GM10266 (cell line): Measurements from ENCODE around the gene NPBWR2.
"Not testable (repeated sequence)": the region's sequence is repeated elsewhere in the genome, so short reads cannot be mapped to it uniquely, and the experiment has no call there.

ENCODE experiments used
- DNase-seq: peaks from one replicate; pipeline ENCODE4 v3.0.0; 2012; ENCODE audit errors: extremely low spot score
- TF ChIP-seq, protein P1 (sequence below): IDR thresholded peaks from 2 replicates; pipeline ENCODE4 v1.5.1; 2012; ENCODE audit warnings: mild to moderate bottlenecking, low read depth; ENCODE audit not compliant: control insufficient read depth, insufficient read depth; ENCODE audit errors: missing control alignments

NPBWR2 gene

DNA sequence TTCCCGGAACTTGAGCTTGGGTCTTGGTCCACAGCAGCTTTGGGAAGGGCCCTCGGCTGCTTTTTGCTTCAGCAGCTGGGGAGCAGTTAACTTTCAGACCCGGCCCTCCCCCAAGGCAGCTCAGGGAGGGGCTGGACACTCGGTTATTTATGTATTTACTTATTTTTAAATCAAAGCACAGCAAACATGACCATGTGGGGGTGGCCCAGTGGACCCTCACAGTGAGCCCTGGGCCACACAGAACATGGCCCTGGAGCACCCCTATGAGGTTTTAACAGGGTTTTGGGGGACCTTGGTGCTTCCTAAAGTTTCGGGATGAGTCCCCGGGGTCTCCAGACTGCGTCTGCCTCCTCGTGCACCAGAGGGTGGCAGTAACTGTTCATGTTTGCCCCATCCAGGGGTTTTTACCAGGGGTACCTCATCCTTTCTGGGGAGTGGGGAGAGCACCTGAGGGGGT is 26.6 kb upstream of the NPBWR2 start:
- TF ChIP-seq, protein P1, sequence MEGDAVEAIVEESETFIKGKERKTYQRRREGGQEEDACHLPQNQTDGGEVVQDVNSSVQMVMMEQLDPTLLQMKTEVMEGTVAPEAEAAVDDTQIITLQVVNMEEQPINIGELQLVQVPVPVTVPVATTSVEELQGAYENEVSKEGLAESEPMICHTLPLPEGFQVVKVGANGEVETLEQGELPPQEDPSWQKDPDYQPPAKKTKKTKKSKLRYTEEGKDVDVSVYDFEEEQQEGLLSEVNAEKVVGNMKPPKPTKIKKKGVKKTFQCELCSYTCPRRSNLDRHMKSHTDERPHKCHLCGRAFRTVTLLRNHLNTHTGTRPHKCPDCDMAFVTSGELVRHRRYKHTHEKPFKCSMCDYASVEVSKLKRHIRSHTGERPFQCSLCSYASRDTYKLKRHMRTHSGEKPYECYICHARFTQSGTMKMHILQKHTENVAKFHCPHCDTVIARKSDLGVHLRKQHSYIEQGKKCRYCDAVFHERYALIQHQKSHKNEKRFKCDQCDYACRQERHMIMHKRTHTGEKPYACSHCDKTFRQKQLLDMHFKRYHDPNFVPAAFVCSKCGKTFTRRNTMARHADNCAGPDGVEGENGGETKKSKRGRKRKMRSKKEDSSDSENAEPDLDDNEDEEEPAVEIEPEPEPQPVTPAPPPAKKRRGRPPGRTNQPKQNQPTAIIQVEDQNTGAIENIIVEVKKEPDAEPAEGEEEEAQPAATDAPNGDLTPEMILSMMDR: no peak
- no peak for DNase-seq

DNA sequence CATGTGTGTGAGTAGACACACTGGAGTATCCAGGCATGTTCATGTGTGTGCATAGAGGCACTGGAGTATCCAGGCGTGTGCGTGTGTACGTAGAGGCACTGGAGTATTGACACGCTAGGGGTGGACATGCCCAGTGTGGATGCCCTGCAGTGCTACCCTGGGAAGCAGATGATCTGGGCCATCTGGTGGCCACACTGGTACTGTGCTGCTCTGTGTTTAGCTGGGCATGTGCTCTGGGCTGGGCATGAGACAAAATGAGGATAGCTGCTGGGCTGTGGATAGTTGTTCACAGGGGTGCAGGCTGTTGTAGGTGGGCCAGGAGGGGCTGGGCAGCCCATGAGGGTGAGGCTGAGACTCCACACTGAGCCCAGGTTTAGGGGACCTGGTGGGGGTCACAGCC is 24.0 kb upstream of the NPBWR2 start:
- no peak for DNase-seq
- TF ChIP-seq, protein P1: no peak

DNA sequence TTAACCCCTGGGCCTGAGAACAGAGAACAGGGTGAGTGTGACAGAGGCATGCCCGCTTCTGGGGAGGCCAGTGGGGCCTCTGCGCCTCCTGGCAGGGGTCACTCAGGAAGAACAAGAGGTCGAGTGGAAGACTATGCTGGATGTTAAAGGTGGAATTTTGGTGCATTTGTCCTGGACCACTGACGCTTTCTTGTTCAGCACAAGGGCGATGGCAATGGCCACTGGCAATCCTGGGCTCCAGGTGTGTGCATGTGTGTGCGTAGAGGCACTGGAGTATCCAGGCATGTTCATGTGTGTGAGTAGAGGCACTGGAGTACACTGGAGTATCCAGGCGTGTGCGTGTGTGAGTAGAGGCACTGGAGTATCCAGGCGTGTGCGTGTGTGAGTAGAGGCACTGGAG is 23.5 kb upstream of the NPBWR2 start:
- DNase-seq: no peak
- TF ChIP-seq, protein P1: no peak

DNA sequence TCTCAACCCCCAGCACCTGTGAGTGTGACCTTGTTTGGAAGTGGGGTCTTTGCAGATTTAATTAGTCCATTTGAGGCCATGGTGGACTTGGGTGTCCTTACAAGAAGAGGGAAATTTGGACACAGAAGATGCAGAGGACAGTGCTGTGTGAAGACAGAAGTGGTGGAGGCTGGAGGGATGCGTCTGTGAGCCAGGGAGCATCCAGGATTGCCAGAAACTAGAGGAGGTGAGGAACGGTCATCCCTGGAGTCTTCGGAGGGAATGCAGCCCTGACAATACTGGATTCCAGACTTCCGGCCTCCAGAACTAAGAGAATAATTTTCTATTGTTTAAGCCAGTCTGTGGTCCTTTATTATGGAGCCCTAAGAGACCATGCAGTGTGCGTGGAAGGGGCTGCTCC is 22.9 kb upstream of the NPBWR2 start:
- TF ChIP-seq, protein P1: no peak
- DNase-seq: no peak

DNA sequence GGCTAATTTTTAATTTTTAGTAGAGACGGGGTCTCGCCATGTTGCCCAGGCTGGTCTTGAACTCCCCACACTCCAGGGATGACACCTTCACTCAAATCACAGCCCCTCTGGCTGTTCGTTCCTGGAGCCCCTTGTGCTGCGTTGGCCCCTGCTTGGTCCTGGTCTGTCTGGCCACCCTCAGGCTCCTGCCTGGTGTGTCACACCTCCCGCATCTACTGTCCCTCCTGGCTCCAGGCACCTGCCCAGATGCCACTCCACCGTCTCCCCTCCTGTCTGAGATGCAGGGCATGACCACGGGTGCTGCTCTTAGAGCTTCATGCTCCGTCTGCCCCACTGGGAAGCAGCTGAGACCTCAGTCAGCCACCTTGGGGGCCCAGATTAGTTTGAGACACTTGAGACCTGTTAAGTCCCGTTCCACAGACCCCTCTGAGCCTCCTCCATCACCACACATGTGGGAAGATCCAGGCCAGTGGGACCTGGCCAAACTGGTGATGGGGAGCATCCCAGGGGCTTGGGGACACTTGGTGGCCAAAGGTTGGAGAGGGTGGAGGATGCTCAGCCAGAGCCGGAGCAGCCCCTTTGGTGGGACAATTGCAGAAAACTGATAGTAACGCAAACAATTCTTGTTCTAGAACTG is 21.9 kb upstream of the NPBWR2 start:
- no peak for DNase-seq
- TF ChIP-seq, protein P1: no peak

DNA sequence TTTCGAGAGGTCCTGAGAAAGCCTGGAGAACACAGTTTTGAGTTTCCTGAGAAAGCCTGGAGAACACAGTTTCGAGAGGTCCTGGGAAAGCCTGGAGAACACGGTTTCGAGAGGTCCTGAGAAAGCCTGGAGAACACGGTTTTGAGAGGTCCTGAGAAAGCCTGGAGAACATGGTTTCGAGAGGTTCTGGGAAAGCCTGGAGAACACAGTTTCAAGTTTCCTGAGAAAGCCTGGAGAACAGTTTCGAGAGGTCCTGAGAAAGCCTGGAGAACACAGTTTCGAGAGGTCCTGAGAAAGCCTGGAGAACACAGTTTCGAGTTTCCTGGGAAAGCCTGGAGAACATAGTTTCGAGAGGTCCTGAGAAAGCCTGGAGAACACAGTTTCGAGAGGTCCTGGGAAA is 16.2 kb upstream of the NPBWR2 start:
- not testable (repeated sequence) for DNase-seq

DNA sequence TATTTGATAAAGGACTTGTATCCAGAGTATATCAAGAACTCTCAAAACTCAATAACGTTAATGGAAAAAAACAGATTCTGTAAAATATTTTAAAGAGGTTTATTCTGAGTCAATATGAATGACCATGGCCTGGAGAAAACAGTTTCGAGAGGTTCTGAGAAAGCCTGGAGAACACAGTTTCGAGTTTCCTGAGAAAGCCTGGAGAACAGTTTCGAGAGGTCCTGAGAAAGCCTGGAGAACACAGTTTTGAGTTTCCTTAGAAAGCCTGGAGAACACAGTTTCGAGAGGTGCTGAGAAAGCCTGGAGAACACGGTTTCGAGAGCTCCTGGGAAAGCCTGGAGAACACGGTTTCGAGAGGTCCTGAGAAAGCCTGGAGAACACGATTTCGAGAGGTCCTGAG is 15.6 kb upstream of the NPBWR2 start:
- DNase-seq: not testable (repeated sequence)

DNA sequence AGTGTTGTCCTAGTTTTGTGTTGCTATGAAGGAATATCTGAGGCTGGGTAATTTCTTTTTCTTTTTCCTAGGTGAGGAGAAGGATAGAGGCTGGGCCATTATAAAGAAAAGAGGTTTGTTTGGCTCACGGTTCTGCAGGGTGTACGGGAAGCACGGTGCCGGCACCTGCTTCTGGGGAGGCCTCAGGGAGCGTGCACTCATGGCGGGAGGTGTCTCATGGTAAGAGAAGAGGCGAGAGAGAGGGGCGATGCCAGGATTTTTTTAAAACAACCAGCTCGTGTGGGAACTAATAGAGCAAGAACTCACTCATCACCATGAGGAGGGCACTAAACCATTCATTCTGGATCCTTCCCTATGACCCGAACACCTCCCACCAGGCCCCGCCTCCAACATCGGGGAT is 14.2 kb upstream of the NPBWR2 start:
- TF ChIP-seq, protein P1: no peak
- DNase-seq: no peak
